Fibroblast of lung (primary cell): ENCODE results near the gene NT5C.

Experiments
- EZH2 ChIP-seq: IDR thresholded peaks from 2 replicates; pipeline ENCODE4 v1.5.1; 2012; ENCODE audit warnings: low read length, control low read depth, mild to moderate bottlenecking; ENCODE audit errors: missing control alignments
- TF ChIP-seq, protein P1 (sequence below), 2 donors: IDR thresholded peaks in 1 of 2; conservative IDR thresholded peaks in 1 of 2; 1 replicate in 1 of 2; 2 replicates in 1 of 2; pipeline ENCODE4 v1.5.1; 2011 to 2012; ENCODE audit warnings: low read length in 2 of 2, control low read depth in 1 of 2, inconsistent platforms in 1 of 2, low read depth in 1 of 2, mild to moderate bottlenecking in 1 of 2

DNA sequence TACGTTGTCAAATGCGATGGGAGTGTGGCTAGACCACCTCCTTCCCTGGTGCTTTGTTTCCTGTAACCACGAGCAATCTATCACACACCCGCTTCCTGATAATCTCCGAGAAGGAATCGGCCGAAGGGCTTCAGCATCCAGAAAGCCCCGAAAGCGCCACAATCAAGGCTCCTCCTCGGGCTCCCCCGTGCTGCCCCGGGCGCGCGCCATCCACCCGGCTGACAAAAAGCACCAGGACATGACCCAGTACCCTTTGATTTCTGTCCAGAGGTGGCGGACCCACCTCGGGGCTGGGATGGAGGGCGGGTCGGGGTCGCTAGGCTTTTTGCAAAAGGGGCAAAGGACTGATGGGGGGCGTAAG, 22.5 kb downstream of the NT5C start:
- TF ChIP-seq, protein P1, sequence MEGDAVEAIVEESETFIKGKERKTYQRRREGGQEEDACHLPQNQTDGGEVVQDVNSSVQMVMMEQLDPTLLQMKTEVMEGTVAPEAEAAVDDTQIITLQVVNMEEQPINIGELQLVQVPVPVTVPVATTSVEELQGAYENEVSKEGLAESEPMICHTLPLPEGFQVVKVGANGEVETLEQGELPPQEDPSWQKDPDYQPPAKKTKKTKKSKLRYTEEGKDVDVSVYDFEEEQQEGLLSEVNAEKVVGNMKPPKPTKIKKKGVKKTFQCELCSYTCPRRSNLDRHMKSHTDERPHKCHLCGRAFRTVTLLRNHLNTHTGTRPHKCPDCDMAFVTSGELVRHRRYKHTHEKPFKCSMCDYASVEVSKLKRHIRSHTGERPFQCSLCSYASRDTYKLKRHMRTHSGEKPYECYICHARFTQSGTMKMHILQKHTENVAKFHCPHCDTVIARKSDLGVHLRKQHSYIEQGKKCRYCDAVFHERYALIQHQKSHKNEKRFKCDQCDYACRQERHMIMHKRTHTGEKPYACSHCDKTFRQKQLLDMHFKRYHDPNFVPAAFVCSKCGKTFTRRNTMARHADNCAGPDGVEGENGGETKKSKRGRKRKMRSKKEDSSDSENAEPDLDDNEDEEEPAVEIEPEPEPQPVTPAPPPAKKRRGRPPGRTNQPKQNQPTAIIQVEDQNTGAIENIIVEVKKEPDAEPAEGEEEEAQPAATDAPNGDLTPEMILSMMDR (conservative IDR thresholded peaks at IDR 0.05 in 1 of 2, IDR thresholded peaks at IDR 0.05 in 1 of 2; ENCODE audit: low read depth in 1 of 2, low read length in 2 of 2) = no peak
- no peak for TF ChIP-seq EZH2
